ENCODE data around the gene UGT2B10.

DNA sequence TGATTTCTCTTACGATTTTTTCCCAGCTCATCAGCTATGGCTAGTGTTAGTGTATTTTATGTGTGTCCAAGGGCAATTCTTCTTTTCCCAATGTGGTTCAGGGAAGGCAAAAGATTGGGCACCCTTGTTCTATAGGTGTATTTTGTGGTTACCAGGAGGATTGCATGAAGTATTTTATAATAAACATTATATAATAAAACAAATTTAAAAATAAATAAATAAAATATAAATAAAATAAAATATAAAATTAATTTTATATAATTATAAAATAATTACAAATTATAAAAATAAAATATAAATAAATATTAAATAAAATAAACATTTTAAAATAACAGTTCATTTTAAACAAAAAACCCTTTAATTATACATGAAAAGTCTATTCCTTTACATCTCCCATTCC lies 35.6 kb upstream of the UGT2B10 start:
- no peak for TF ChIP-seq CEBPB (IDR thresholded peaks at IDR 0.05)
- no peak for TF ChIP-seq CREB1 (IDR thresholded peaks at IDR 0.05; ENCODE audit: low read depth)
- no peak for TF ChIP-seq ZBTB7A (IDR thresholded peaks at IDR 0.05; ENCODE audit: low read depth)
- TF ChIP-seq, protein P1, sequence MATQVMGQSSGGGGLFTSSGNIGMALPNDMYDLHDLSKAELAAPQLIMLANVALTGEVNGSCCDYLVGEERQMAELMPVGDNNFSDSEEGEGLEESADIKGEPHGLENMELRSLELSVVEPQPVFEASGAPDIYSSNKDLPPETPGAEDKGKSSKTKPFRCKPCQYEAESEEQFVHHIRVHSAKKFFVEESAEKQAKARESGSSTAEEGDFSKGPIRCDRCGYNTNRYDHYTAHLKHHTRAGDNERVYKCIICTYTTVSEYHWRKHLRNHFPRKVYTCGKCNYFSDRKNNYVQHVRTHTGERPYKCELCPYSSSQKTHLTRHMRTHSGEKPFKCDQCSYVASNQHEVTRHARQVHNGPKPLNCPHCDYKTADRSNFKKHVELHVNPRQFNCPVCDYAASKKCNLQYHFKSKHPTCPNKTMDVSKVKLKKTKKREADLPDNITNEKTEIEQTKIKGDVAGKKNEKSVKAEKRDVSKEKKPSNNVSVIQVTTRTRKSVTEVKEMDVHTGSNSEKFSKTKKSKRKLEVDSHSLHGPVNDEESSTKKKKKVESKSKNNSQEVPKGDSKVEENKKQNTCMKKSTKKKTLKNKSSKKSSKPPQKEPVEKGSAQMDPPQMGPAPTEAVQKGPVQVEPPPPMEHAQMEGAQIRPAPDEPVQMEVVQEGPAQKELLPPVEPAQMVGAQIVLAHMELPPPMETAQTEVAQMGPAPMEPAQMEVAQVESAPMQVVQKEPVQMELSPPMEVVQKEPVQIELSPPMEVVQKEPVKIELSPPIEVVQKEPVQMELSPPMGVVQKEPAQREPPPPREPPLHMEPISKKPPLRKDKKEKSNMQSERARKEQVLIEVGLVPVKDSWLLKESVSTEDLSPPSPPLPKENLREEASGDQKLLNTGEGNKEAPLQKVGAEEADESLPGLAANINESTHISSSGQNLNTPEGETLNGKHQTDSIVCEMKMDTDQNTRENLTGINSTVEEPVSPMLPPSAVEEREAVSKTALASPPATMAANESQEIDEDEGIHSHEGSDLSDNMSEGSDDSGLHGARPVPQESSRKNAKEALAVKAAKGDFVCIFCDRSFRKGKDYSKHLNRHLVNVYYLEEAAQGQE (IDR thresholded peaks at IDR 0.05; ENCODE audit: low read depth) = no peak
- no peak for TF ChIP-seq RAD21 (IDR thresholded peaks at IDR 0.05; ENCODE audit: low read depth)
